ENCODE measurements around the gene CASP9. TPM values are rescaled to one million over a fixed set of nuclear protein-coding genes. Genes with fewer than 3 reads are reported as not detected.
"Not testable (repeated sequence)": the region's sequence is repeated elsewhere in the genome, so short reads cannot be mapped to it uniquely, and the experiment has no call there.

Gene CASP9
- total RNA-seq, 4 donors from 2014 or later = 7.4 to 34.0 (median 26.2) TPM

- Histone ChIP-seq H3K4me1 (no peaks in the 10 kb centered on the region), H3K27ac (no peak overlapping the region)
Measured at GRCh38 chr1:15479654-15480347, 44.2 kb downstream of the CASP9 start.

GRCh38 chr1:15477646-15478212, 46.3 kb downstream of the CASP9 start:
- H3K27me3 ChIP-seq = no peaks in the 10 kb centered on the region
- H3K36me3 ChIP-seq = no peaks in the 10 kb centered on the region
- no peak overlapping the region for H3K4me3 ChIP-seq
- TF ChIP-seq CTCF (IDR thresholded peaks at IDR 0.05) = no peak
- no peak for DNase-seq
- H3K9me3 ChIP-seq = no peaks in the 10 kb centered on the region
- H3K27ac ChIP-seq = no peak overlapping the region
- no peaks in the 10 kb centered on the region for H3K4me1 ChIP-seq

More at GRCh38 chr1:15479654-15480347, 44.2 kb downstream of the CASP9 start:
- H3K27me3 ChIP-seq = no peaks in the 10 kb centered on the region
- no peaks in the 10 kb centered on the region for H3K36me3 ChIP-seq
- no peaks in the 10 kb centered on the region for H3K9me3 ChIP-seq
- no peak overlapping the region for H3K4me3 ChIP-seq
- no peak for DNase-seq
- TF ChIP-seq CTCF (IDR thresholded peaks at IDR 0.05) (no peak), POLR2A (IDR thresholded peaks at IDR 0.05) (no peak)

- H3K4me1 ChIP-seq = no peaks in the 10 kb centered on the region
- TF ChIP-seq CTCF (IDR thresholded peaks at IDR 0.05) (no peak), POLR2A (IDR thresholded peaks at IDR 0.05) (no peak)
- no peaks in the 10 kb centered on the region for H3K36me3 ChIP-seq
- no peak overlapping the region for H3K4me3 ChIP-seq
- no peak for DNase-seq
- H3K9me3 ChIP-seq = no peaks in the 10 kb centered on the region
- H3K27me3 ChIP-seq = no peaks in the 10 kb centered on the region
- no peak overlapping the region for H3K27ac ChIP-seq
Measured at GRCh38 chr1:15476927-15477326, 47.1 kb downstream of the CASP9 start.

GRCh38 chr1:15475752-15476314, 48.2 kb downstream of the CASP9 start, which contains the start of gene CELA2B:
Gene CELA2B, plus strand, starts transcription at chr1:15476104. Its CDS starts 22 bp downstream, at chr1:15476126.
- Histone ChIP-seq H3K4me3 (no peak within 1 kb of the TSS), H3K27me3 (no peaks in the 10 kb centered on the region), H3K9me3 (no peaks in the 10 kb centered on the region), H3K27ac (no peak within 1 kb of the TSS), H3K36me3 (no peaks in the 10 kb centered on the region), H3K4me1 (no peaks in the 10 kb centered on the region)
- no peak for TF ChIP-seq POLR2A (IDR thresholded peaks at IDR 0.05)
- no peak for TF ChIP-seq CTCF (IDR thresholded peaks at IDR 0.05)
- DNase-seq = no peak

GRCh38 chr1:15472587-15472986, 51.4 kb downstream of the CASP9 start:
- no peak for DNase-seq
- H3K27ac ChIP-seq = no peak overlapping the region
- no peaks in the 10 kb centered on the region for H3K27me3 ChIP-seq
- no peak for TF ChIP-seq POLR2A (IDR thresholded peaks at IDR 0.05)
- no peak for TF ChIP-seq CTCF (IDR thresholded peaks at IDR 0.05)
- no peaks in the 10 kb centered on the region for H3K9me3 ChIP-seq
- H3K4me3 ChIP-seq = no peak overlapping the region
- H3K36me3 ChIP-seq = no peaks in the 10 kb centered on the region
- no peaks in the 10 kb centered on the region for H3K4me1 ChIP-seq

- not testable (repeated sequence) for DNase-seq, H3K4me3 ChIP-seq, H3K9me3 ChIP-seq, H3K27ac ChIP-seq, H3K36me3 ChIP-seq, H3K27me3 ChIP-seq, H3K4me1 ChIP-seq
Measured at GRCh38 chr1:15471723-15472122, 52.3 kb downstream of the CASP9 start.

- H3K27ac ChIP-seq, H3K4me1 ChIP-seq, DNase-seq, H3K9me3 ChIP-seq, H3K36me3 ChIP-seq, H3K4me3 ChIP-seq, H3K27me3 ChIP-seq: not testable (repeated sequence)
Measured at GRCh38 chr1:15471067-15471466, 52.9 kb downstream of the CASP9 start.

GRCh38 chr1:15469821-15470448, 54.1 kb downstream of the CASP9 start:
- not testable (repeated sequence) for H3K4me3 ChIP-seq, DNase-seq, H3K4me1 ChIP-seq, H3K36me3 ChIP-seq, H3K27ac ChIP-seq, H3K9me3 ChIP-seq, H3K27me3 ChIP-seq
